Activated CD4-positive, alpha-beta memory T cell treated with anti-CD3 and anti-CD28 coated beads for 36 hours (primary cell): ENCODE data around the gene NSRP1. TPM values are rescaled to one million over a fixed set of nuclear protein-coding genes. Genes with fewer than 3 reads are reported as not detected.
"Not testable (repeated sequence)": the region's sequence is repeated elsewhere in the genome, so short reads cannot be mapped to it uniquely, and the experiment has no call there.

ENCODE experiments used
- CTCF ChIA-PET: fragments of 350-600 bp; sonication (Branson Sonifier 250); formaldehyde crosslinking; loops from one replicate; lab custom pipeline; 2021; ENCODE audit warnings: antibody characterized with exemption, inconsistent platforms; lab: Charles Lee
- POLR2A ChIA-PET: fragments of 350-600 bp; sonication (Branson Sonifier 250); formaldehyde crosslinking; loops from one replicate; lab custom pipeline; 2021; ENCODE audit warnings: antibody characterized with exemption; lab: Charles Lee
- DNase-seq: peaks from one replicate; pipeline ENCODE4 v3.0.0-alpha.2; 2020
- H3K27ac Mint-ChIP-seq: one replicate; pipeline ENCODE4 v1.8.0; 2021; ENCODE audit warnings: mixed read lengths
- H3K27me3 Mint-ChIP-seq: one replicate; pipeline ENCODE4 v1.8.0; 2021; ENCODE audit warnings: mixed read lengths
- H3K36me3 Mint-ChIP-seq: one replicate; pipeline ENCODE4 v1.8.0; 2021; ENCODE audit warnings: mixed read lengths
- H3K4me1 Mint-ChIP-seq: one replicate; pipeline ENCODE4 v1.8.0; 2021; ENCODE audit warnings: low read depth, mixed read lengths
- H3K4me3 Mint-ChIP-seq: one replicate; pipeline ENCODE4 v1.8.0; 2021; ENCODE audit warnings: mild to moderate bottlenecking, mixed read lengths
- H3K9me3 Mint-ChIP-seq: one replicate; pipeline ENCODE4 v1.8.0; 2021; ENCODE audit warnings: mixed read lengths
- intact Hi-C: fragments of 100-400 bp; cut with micrococcal nuclease; formaldehyde crosslinking; loops from one replicate; pipeline ENCODE4 v1.15.1; 2023
- total RNA-seq, 2 experiments: library from RNA; stranded (reverse); gene quantifications; one replicate each; pipeline ENCODE4 v1.2.3, GENCODE V29; 2021

Gene NSRP1
- total RNA-seq, 2 experiments from 2014 or later, result 24.3 to 26.5 TPM

GRCh38 chr17:30093463-30094147, 23.0 kb upstream of the NSRP1 start:
- Mint-ChIP-seq H3K4me1 (peaks cover 4% of the 10 kb centered on the region), H3K36me3 (no peaks in the 10 kb centered on the region), H3K27ac (no peak overlapping the region), H3K27me3 (peaks cover 13% of the 10 kb centered on the region), H3K9me3 (no peaks in the 10 kb centered on the region), H3K4me3 (no peak overlapping the region)
- peak; percentile 46 for DNase-seq
- POLR2A ChIA-PET, result no interaction called here
- intact Hi-C loops, result loop anchor here (1.0 to 10.0 kb wide), 3 partner anchors 67 to 469 kb away; partner anchors contain the start of gene CORO6
- CTCF ChIA-PET, result interaction anchor here (0.6 to 6.0 kb wide), 43 partner anchors 9 to 627 kb away, joined by 3 to 69 read pairs (median 4); partner anchors contain the start of gene SSH2

- no peak overlapping the region for H3K4me3 Mint-ChIP-seq
- peaks cover 4% of the 10 kb centered on the region for H3K4me1 Mint-ChIP-seq
- no peaks in the 10 kb centered on the region for H3K9me3 Mint-ChIP-seq
- H3K36me3 Mint-ChIP-seq, result no peaks in the 10 kb centered on the region
- POLR2A ChIA-PET, result no interaction called here
- intact Hi-C loops, result loop anchor here (10.0 kb wide), 2 partner anchors 291 to 471 kb away; partner anchors contain the start of gene CORO6
- DNase-seq, result no peak
- no peak overlapping the region for H3K27ac Mint-ChIP-seq
- H3K27me3 Mint-ChIP-seq, result peaks cover 6% of the 10 kb centered on the region
- CTCF ChIA-PET, result interaction anchor here (0.7 to 6.0 kb wide), 10 partner anchors 9 to 288 kb away, joined by 3 to 69 read pairs (median 4); no protein-coding TSS in a partner anchor
Observed at GRCh38 chr17:30095507-30096244, 20.9 kb upstream of the NSRP1 start.

- no peaks in the 10 kb centered on the region for H3K36me3 Mint-ChIP-seq
- H3K27ac Mint-ChIP-seq, result no peak overlapping the region
- no peak for DNase-seq
- H3K4me1 Mint-ChIP-seq, result peaks cover 5% of the 10 kb centered on the region
- no peaks in the 10 kb centered on the region for H3K9me3 Mint-ChIP-seq
- no peak overlapping the region for H3K4me3 Mint-ChIP-seq
- H3K27me3 Mint-ChIP-seq, result no peaks in the 10 kb centered on the region
- intact Hi-C loops, result loop anchor here (5.0 to 10.0 kb wide), 3 partner anchors 63 to 613 kb away; partner anchors contain the start of gene SLC6A4
- POLR2A ChIA-PET, result no interaction called here
- CTCF ChIA-PET, result interaction anchor here (0.8 to 1.0 kb wide), 2 partner anchors 8 to 9 kb away, joined by 3 read pairs; no protein-coding TSS in a partner anchor
Observed at GRCh38 chr17:30101686-30102390, 14.8 kb upstream of the NSRP1 start.

GRCh38 chr17:30103921-30104320, 12.7 kb upstream of the NSRP1 start:
- H3K4me3 Mint-ChIP-seq, result no peak overlapping the region
- H3K27me3 Mint-ChIP-seq, result peaks cover 4% of the 10 kb centered on the region
- H3K36me3 Mint-ChIP-seq, result no peaks in the 10 kb centered on the region
- H3K9me3 Mint-ChIP-seq, result no peaks in the 10 kb centered on the region
- peaks cover 5% of the 10 kb centered on the region for H3K4me1 Mint-ChIP-seq
- CTCF ChIA-PET, result interaction anchor here (0.7 to 3.9 kb wide), 33 partner anchors 10 to 611 kb away, joined by 3 to 99 read pairs (median 5); partner anchors contain the start of genes GOSR1, NSRP1, SLC6A4 and TMIGD1
- POLR2A ChIA-PET, result interaction anchor here (0.6 to 0.8 kb wide), 2 partner anchors 35 to 233 kb away, joined by 3 read pairs; no protein-coding TSS in a partner anchor
- DNase-seq, result no peak
- intact Hi-C loops, result loop anchor here (1.0 to 10.0 kb wide), 6 partner anchors 21 to 611 kb away; partner anchors contain the start of gene SLC6A4
- no peak overlapping the region for H3K27ac Mint-ChIP-seq

GRCh38 chr17:30104575-30105339, 11.9 kb upstream of the NSRP1 start:
- Mint-ChIP-seq H3K9me3 (no peaks in the 10 kb centered on the region), H3K27ac (no peak overlapping the region), H3K4me3 (peak overlapping the region; percentile 75), H3K36me3 (no peaks in the 10 kb centered on the region), H3K4me1 (peaks cover 5% of the 10 kb centered on the region), H3K27me3 (peaks cover 5% of the 10 kb centered on the region)
- POLR2A ChIA-PET, result interaction anchor here (0.6 to 0.8 kb wide), 2 partner anchors 34 to 232 kb away, joined by 3 read pairs; no protein-coding TSS in a partner anchor
- CTCF ChIA-PET, result interaction anchor here (0.6 to 3.9 kb wide), 50 partner anchors 9 to 746 kb away, joined by 3 to 99 read pairs (median 4); partner anchors contain the start of genes BLMH, GOSR1, NSRP1 and SLC6A4
- DNase-seq, result peak; percentile 82
- intact Hi-C loops, result loop anchor here (1.0 to 10.0 kb wide), 6 partner anchors 21 to 610 kb away; partner anchors contain the start of gene SLC6A4

GRCh38 chr17:30112794-30113193, 3.8 kb upstream of the NSRP1 start:
- H3K4me3 Mint-ChIP-seq, result no peak overlapping the region
- no peak overlapping the region for H3K27ac Mint-ChIP-seq
- CTCF ChIA-PET, result interaction anchor here (1.6 to 4.5 kb wide), 5 partner anchors 8 to 224 kb away, joined by 8 to 52 read pairs (median 10); no protein-coding TSS in a partner anchor
- intact Hi-C loops, result no loop called here
- no peaks in the 10 kb centered on the region for H3K9me3 Mint-ChIP-seq
- POLR2A ChIA-PET, result interaction anchor here (1.3 kb wide), 1 partner anchor 224 kb away, joined by 3 read pairs; no protein-coding TSS in a partner anchor
- DNase-seq, result no peak
- peaks cover 3% of the 10 kb centered on the region for H3K36me3 Mint-ChIP-seq
- H3K27me3 Mint-ChIP-seq, result peaks cover 3% of the 10 kb centered on the region
- peaks cover 11% of the 10 kb centered on the region for H3K4me1 Mint-ChIP-seq

GRCh38 chr17:30113213-30113612, 3.4 kb upstream of the NSRP1 start:
- H3K4me3 Mint-ChIP-seq, result no peak overlapping the region
- intact Hi-C loops, result no loop called here
- H3K27me3 Mint-ChIP-seq, result peaks cover 2% of the 10 kb centered on the region
- no peaks in the 10 kb centered on the region for H3K9me3 Mint-ChIP-seq
- H3K4me1 Mint-ChIP-seq, result peaks cover 15% of the 10 kb centered on the region
- DNase-seq, result peak; percentile 35
- ChIA-PET POLR2A (interaction anchor here (1.3 kb wide), 1 partner anchor 223 kb away, joined by 3 read pairs; no protein-coding TSS in a partner anchor), CTCF (interaction anchor here (1.2 to 4.5 kb wide), 8 partner anchors 9 to 228 kb away, joined by 3 to 52 read pairs (median 8); no protein-coding TSS in a partner anchor)
- no peak overlapping the region for H3K27ac Mint-ChIP-seq
- H3K36me3 Mint-ChIP-seq, result peaks cover 5% of the 10 kb centered on the region

- CTCF ChIA-PET, result interaction anchor here (0.7 to 1.3 kb wide), 3 partner anchors 9 to 220 kb away, joined by 3 to 6 read pairs (median 4); no protein-coding TSS in a partner anchor
- Mint-ChIP-seq H3K9me3 (no peaks in the 10 kb centered on the region), H3K27me3 (no peaks in the 10 kb centered on the region), H3K27ac (peak overlapping the region; percentile 99), H3K4me3 (peak overlapping the region; percentile 96), H3K4me1 (peaks cover 38% of the 10 kb centered on the region), H3K36me3 (peaks cover 19% of the 10 kb centered on the region)
- POLR2A ChIA-PET, result interaction anchor here (0.7 kb wide), 1 partner anchor 864 kb away, joined by 3 read pairs; no protein-coding TSS in a partner anchor
- intact Hi-C loops, result loop anchor here (1.0 to 5.0 kb wide), 3 partner anchors 176 to 361 kb away; partner anchors contain the start of genes BLMH and GOSR1
- DNase-seq, result no peak
Observed at GRCh38 chr17:30116345-30116660, 313 bp upstream of the NSRP1 start.

- Mint-ChIP-seq H3K4me1 (peaks cover 43% of the 10 kb centered on the region), H3K4me3 (peak overlapping the region; percentile 96), H3K27me3 (no peaks in the 10 kb centered on the region), H3K9me3 (no peaks in the 10 kb centered on the region), H3K27ac (peak overlapping the region; percentile 99), H3K36me3 (peaks cover 25% of the 10 kb centered on the region)
- POLR2A ChIA-PET, result interaction anchor here (0.6 to 1.7 kb wide), 4 partner anchors 174 to 219 kb away, joined by 3 to 6 read pairs (median 5); partner anchors contain the start of genes BLMH and SSH2
- intact Hi-C loops, result loop anchor here (5.0 kb wide), 2 partner anchors 175 to 360 kb away; partner anchors contain the start of genes BLMH and GOSR1
- CTCF ChIA-PET, result interaction anchor here (0.8 to 2.6 kb wide), 6 partner anchors 8 to 222 kb away, joined by 3 to 22 read pairs (median 6); no protein-coding TSS in a partner anchor
- no peak for DNase-seq
Observed at GRCh38 chr17:30117675-30118081, 1.1 kb downstream of the NSRP1 start.

- intact Hi-C loops, result loop anchor here (5.0 kb wide), 2 partner anchors 174 to 359 kb away; partner anchors contain the start of genes BLMH and GOSR1
Observed at GRCh38 chr17:30118635-30119034, 2.0 kb downstream of the NSRP1 start.

More at GRCh38 chr17:30118635-30119034, 2.0 kb downstream of the NSRP1 start:
- not testable (repeated sequence) for H3K4me3 Mint-ChIP-seq, H3K9me3 Mint-ChIP-seq, H3K27me3 Mint-ChIP-seq, DNase-seq
- CTCF ChIA-PET, result interaction anchor here (0.7 to 2.6 kb wide), 6 partner anchors 9 to 221 kb away, joined by 3 to 22 read pairs (median 6); no protein-coding TSS in a partner anchor
- peak overlapping the region; percentile 99 for H3K27ac Mint-ChIP-seq
- peaks cover 38% of the 10 kb centered on the region for H3K4me1 Mint-ChIP-seq
- POLR2A ChIA-PET, result interaction anchor here (1.3 kb wide), 1 partner anchor 212 kb away, joined by 4 read pairs; no protein-coding TSS in a partner anchor
- peaks cover 26% of the 10 kb centered on the region for H3K36me3 Mint-ChIP-seq
